NCI-H446 treated with DMSO at 0.1 percent for 48 hours (cell line): ENCODE data around the gene CHCHD6.

ENCODE experiments used
- DNase-seq: peaks from one replicate; lab custom pipeline; 2025; lab: John Stamatoyannopoulos, UW

Gene CHCHD6

DNA sequence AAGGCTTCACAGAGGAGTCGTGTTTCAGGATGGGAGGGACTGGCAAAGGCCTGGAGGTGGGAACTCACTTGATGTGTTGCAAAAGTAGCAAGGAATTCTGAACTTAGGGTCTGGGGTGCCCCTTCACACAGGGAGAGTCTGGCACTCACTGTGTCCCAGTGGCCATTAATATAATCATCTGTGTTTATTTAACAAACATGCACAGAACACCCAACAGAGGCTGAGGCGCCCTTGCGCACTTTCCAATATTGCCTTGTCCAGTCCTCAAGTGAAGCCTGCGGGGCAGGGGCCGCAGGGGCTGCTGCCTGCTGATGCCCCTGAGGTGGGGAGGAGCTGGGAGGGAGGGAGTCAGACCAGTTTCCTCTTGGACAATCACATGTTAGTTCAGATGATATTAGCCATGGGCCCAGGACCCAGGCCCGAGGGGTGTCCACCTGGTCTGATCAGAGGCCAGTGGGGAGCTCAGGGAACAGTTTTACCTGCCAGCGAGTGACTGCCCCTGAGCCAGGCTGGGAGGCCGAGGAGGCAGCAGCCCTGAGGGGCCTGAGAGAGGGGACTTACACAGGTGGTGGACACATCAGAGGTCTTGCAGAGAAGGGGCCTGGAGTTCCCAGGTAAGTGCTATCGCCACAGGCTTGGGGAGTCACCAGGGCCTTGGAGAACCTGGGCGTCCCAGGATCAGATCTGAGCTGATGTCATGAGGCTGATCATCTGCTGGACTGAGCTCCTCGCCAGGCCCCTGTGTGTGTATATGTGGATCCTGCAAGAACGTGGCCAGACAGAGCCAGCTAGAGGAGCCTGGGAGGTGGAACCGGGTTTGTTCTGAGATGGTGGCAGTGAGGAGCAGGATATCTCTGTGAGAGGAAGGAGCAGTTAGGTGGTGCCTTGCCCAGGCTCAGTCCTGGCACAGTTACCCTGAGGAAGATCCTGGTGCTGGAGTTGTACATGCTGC is 35.3 kb upstream of the CHCHD6 start:
- DNase-seq, result no peak

DNA sequence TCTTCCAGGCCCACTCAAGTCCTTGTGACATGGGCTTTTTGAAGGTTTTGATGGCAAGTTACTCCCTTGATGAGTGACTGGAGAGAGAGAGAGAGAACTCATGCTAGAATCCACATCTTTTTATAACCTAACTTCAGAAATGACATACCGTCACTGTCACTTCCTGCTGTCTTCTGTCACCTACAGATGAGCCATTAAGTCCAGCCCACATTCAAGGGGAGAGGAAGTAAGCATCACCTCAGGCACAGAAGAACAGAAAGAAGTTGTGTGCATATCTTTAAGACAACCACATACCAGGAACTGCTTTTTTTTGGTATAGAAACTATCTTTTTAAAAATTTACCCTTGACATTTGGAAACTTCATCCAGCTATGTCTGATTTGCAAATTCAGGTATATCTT is 32.5 kb upstream of the CHCHD6 start:
- no peak for DNase-seq

DNA sequence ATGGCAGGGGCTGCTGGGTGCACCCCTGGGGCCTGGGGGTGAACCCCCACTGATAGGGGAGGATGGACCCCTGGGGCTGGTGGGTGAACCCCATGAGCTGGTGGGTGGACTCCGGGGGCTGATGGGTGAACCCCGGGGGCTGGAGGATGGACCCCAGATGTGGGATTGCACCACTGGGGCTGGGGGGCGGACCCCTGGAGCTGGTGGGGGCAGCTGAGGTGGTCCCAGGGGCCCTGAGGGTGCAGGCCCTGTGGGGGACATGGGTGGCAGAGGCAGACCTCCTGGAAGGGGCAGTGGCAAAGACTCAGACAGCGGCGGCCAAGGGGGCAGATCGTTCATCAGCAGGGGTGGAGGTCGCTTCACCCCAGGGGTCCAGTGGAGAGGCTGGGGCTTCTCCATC is 31.7 kb upstream of the CHCHD6 start:
- no peak for DNase-seq

DNA sequence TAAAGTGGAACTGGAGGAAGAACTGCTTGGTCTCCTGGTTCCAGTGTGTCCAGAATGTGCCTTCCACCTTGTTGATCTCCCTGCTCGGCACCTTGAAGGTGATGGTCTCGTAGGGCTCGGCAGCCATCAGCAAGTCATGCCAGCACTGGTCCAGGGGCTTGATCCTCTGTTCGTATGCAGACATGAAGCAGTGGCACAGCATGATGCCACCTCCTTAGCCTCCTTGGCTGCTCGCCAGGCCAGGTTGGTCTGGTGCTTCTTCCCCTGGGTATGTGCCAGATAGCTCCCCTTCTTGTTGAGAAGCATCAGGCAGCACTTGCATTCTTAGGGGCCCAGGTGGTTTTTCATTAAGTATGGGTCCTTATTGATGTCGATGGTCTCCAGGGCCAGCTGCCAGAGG is 31.3 kb upstream of the CHCHD6 start:
- DNase-seq, result no peak

DNA sequence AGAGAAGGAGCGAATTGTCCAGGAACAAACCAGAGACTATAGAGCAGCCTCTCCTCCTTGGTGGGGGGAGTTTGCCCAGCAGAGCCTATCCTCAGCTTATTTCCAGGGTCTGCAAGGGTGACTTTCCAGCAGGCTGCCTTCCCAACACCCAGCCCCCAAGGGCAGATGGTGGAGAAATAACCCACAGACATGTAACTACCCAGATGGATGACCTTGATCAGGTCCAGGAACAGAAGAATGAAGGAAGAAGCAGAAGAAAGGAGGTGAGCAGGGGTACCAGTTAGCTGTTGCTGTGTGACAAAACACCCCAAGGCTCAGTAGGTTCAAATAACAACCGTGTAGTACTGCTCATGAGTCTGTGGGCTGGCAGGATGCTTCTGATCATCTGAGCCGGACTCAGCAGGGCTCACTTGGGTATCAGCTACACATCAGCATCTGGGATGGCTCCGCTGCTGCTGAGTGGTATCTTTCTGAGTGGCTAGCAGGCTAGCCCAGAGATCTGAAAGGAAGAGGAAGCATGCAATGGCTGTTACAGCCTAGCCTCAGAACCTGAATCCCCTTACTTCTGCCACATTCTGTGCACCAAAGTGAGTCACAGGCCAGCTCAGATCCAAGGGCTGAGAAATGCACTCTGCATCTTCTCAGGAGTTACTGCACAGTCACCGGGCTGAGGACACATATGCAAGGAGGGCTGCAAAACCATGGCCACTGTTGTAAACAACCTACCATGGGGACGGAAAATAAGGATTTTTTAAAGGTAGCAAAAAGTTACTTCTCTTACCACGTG is 26.9 kb upstream of the CHCHD6 start:
- DNase-seq, result no peak

DNA sequence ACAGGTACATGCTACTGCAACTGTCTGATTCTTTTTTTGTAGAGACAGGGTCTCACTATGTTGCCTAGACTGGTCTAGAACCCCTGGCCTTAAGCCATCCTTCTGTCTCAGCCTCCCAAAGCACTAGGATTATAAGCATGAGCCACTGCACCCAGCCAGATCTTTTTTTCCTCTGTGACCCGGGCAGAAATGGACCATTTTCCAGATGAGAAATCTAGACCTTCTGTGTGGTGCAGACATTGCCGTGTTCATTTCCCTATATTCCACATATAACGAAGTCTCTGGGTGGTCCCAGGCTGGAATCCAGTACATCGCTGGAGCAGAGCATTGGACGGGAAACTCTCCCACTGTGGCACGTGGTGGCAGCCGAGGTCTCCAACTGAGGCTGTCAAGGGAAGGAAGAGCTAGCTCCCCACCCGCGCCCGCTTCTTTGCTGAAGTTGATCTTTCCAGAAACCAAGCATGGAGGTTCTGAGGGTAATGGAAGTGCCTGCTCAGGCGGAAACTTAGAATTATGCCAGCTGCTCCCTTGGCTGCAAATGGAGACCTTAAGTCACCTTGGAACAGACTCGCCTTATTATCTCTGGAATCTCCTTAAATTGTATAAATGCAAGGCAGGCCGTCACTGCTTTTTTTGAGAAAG is 26.1 kb upstream of the CHCHD6 start:
- no peak for DNase-seq

DNA sequence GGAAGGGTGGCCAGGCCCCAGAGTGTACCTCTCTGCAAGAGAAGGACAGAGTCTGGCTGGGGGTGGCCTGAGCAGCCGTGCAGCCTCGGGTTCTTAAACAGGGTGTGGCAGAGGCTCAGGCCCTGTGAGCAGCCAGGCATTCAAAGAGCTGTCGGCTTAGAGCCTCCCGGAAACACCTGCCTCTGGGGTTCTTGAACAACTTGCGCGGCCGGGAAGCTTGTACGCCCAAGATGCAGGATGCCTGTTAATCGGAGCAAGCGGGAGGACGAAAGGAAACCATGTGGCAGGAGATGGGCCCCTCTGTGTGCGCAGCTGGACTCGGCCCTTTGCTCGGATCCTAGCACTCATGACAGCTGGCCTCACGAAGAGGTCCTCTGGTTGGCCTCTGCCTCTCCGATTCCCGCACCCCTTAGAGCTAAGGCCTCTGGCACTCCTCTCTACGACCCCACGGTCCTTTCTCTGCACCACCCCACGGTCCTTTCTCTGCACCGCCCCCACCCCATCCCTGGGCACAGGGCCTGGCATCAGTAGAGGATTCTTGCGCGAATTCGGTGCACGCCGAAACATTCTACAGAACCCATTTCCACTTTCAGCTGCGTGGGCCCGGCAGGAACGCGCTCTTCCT is 25.2 kb upstream of the CHCHD6 start:
- no peak for DNase-seq

DNA sequence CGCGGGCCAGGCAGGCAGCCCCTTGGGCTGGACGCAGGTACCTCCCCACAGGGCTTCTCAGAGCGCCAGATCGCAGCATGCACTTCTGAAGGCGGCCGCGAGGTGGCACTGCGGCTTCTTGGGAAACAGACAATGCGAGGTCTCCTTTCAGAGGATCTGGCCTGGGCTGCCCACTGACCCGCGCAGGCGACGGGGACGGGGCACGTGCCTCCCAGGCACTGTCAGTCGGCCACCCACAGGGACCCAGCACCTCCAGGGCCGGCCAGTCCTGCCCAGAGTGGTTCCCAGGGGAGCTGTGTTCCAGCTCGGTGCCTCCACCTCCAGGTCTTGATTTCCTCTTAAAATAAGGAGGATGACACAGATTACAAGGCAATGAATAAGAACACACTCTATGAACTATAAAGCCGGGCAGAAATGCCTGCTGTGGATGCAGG is 24.7 kb upstream of the CHCHD6 start:
- no peak for DNase-seq

DNA sequence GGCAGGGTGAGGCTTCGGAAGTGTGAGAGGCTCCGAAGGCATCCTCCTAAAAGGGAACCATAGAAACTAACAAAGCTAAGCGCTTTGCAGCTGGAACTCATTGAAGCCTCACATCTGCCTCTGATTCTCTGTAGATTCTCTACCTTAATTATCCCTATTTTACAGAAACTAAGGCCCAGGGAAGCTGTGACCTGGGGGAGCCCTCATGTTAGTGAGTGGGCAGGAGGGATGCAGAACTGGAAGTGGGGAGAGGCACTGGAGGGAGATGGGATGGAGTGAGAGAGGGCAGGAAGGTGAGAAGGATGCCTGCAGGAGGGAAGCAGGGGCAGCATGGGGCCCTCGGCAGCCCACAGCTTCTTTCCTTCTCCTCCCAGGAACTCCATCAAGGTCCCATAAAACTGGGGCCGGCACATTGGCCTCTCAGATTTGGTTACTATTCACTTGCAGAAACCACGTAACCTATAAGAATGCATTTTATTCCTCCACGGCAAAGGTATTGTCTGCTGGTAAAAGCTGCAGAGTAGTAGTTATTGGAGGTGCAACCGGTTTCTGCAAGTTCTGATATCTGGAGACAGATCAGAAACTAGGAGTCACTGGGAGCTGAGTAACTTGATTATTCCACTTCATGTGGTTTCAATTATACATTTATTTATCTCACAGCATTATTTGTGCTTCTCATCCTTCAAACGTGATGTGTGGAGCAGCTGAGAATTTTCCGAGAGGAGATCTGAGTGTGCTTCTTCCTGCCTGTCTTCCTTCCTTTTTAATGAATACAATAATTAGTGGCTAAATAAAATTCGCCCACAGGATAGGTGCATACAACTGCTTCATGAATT is 24.0 kb upstream of the CHCHD6 start:
- no peak for DNase-seq

DNA sequence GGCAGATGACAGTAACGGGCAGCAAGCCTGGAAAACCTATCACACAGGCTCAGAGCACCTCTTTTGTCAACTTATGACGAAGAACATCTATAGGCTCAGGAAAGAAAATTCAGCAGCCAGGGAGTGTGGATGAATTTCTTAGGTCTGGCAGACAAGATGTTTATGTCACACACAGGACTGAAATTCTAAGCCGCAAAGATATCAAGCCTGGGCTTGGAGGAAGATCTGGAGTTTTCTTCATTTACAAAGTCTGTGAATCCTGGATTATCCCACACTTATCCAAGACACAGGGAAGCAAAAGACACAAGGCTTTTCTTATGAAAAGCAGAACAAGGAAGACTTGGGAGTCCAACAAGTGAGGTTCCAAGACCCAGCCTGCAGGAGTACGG is 23.4 kb upstream of the CHCHD6 start:
- no peak for DNase-seq

DNA sequence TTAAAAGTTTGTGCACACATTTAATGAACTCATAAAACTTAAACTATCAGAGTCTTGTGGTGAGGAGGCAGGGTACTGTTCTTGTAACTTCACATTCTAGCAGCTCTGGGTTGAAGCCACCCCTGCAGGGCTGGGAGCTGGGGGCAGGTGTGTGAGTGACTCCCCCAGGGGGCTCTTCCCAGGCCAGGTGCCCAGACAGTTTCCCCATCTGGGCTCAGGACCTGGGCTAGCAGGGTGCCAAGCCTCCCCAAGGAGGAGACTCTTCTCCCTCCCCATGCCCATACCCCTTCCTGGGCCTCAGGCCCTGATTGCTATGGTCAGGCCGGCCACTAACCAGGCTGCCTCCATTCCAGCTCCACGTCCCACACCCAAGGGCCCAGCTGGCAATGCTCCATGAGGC is 22.0 kb upstream of the CHCHD6 start:
- DNase-seq, result no peak

DNA sequence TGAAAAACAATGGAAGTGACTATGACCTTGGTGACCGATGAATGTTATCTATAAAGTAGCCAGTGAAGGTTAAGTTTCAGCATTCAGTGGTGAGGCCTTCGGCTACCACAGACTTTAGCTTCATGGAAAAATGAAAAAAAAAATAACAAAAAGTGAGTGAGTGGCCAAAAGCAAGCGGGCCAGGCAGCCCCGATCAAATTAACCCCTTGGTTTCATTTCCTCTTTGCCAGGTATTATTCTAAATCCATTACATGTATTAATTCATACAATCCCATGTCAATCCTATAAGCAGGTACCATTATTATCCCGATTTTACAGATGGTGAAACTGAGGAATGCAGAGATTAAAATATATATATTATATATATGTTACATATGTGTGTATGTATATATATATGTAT is 21.0 kb upstream of the CHCHD6 start:
- DNase-seq, result no peak

DNA sequence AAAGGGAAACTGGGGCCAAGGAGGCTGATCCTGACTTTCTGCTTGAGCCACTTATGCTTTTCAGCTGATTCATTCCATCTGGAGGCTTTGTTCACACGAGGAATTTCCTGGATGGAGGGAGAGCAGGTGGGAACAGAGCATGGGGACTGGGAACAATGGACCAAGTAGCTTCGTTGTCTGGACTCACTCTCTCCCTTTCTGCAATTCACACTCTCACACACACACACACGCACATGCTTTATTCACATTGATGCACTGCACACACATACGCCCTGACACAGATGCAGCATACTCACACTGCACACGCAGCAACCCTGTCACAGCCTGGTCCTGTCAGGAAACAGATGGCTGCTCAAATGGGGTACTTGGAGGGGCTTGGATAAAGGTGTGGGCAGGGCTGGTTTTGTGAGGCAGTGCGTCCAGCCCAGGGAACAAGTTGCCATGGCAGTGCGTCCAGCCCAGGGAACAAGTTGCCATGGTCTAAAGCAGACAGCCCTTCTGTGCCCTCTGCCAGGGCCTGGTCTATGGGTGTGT is 19.8 kb upstream of the CHCHD6 start:
- DNase-seq, result no peak

DNA sequence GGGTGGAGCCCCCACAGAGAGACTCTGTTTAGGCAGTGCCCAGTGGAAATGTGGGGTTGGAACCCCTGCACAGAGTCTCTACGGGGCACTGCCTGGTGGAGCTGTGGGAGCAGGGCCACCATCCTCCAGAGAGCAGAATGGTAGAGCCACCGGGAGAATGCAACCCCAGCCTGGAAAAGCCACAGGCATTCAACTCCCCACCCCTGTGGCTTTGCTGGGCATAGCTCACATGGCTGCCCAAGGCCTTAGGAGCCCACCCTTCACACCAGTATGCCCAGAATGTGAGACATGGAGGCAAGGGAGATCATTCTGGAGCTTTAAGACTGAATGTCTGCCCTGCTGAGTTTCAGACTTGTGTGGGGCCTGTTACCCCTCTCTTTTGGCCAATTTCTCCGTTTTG is 19.0 kb upstream of the CHCHD6 start:
- DNase-seq, result no peak

DNA sequence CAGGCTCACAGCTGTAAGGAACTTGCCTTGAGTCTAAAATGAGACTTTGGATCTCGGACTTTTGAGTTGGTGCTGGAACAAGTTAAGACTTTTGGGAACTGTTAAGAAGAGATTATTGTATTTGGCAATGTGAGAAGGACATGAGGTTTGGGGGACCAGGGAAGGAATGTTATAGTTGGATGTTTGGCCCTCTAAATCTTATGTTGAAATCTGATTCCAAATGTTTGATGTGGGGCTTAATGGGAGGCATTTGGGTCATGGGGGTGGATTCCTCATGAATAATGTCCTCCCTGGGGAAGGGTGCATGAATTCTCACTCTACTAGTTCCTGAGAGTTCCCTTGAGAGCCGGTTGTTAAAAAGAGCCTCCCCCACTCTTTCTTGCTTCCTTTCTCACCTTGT is 18.5 kb upstream of the CHCHD6 start:
- DNase-seq, result no peak

DNA sequence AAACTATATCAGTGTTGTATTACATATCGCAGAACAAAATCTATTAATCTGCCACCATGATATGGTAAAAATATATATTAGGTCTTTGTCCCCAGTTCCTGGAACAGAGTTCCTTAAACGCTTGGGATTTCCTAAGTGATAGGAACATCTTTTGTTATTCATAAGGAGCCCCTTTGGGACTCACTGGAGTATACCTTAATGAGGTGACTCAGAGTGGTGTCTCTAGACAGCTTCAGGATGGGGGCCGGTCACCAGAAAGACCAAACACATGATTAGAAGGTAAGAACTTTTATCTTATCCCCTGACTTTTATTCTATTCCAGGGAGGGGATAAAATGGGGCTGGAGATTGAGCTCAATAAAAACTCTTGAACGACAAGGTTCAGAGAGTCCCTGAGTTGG is 12.3 kb upstream of the CHCHD6 start:
- DNase-seq, result no peak

DNA sequence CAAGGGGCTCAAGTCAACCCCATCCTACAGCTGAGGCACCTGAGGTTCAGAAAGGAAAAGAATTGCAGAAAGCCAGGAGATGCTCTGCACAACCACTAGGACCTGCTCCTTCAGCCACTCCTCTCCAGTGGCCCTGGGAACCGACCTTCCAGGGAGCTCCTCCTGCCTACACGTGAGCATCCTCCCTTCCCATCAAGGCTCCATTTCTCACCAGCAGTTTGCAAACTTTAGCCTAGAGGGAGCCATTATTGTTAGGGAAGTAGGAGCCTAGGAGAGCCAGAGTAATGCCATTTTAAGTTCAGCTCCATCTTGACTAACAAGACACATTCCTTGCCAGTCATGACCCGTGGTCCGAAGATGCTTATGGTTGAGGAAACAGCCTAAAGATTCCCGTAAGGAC is 11.2 kb upstream of the CHCHD6 start:
- DNase-seq, result no peak

DNA sequence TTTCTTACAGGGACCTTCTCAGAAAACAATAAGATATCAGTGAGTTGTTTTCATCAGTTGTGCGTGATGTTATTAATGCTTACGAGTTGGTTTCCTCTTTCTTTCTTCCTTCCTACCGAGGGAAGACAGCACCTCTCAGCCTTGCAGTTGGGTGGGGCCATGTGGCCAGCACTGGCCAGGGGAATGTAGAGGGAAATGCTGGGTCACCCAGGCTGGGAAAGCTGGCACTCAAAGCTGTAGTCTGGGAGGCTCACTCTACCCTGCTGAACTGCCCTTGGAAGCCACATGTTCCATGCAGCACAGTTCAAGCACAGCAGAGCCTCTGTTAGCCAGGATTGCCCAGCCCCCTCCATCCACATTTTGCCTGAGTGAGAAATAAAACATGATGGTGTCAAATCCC is 10.1 kb upstream of the CHCHD6 start:
- DNase-seq, result no peak

DNA sequence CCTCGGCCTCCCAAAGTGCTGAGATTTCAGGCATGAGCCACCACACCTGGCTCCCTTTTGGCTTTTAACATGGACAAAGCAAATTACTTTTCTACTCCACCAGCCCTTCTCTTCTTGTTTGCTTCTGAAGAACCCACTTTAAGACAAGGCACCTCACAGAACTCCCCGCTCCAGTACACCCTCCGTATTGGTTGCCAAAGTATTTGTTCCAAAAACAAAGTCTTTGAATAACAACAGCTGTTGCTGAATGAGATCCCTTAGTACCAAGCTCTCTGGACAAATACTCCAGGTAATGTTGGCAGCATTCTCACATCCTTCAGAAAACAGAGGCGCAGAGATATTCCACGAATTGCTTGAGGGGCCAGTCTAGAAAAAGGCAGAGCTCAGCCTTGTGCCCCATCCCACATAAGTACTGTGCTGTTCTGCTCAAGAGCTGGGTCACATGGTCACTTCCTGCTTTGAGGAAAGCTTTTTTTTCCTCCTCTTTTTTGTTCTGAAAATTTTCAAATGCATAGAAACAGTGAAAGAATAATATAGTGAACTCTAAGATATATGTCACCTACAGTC is 7.3 kb upstream of the CHCHD6 start:
- DNase-seq, result no peak

DNA sequence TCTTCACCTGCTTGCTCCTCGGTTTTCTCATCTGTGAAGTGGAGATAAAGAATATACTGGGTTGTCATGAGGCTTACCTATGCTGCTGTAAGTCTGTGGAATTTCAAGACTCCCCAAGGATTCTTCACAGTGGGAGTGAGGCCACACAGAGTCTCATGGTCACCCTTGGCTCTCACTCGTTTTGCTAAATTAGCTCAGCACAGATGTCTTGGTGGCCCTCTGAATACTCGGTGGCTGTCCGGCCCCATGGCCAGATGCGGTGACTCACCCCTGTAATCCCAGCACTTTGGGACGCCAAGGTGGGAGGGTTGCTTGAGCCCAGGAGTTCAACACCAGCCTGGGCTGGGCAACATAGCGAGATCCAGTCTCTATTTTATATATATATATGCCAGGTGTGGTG is 5.0 kb upstream of the CHCHD6 start:
- DNase-seq, result no peak
